GM19324 (cell line): ENCODE results near the gene LIPK.

Experiments
- ATAC-seq: cut with Tn5 transposase; IDR thresholded peaks from one replicate; pipeline ENCODE4 v1.9.1; 2021; ENCODE audit warnings: mild to moderate bottlenecking, moderate library complexity; ENCODE audit not compliant: unreplicated experiment, low FRiP score

The LIPK gene

GRCh38 chr10:88781206-88781605 is 75.2 kb downstream of the LIPK start:
- no peak for ATAC-seq

- no peak for ATAC-seq
Measured at GRCh38 chr10:88782222-88782621, 76.2 kb downstream of the LIPK start.

GRCh38 chr10:88783724-88784123 is 77.7 kb downstream of the LIPK start:
- no peak for ATAC-seq

- ATAC-seq: no peak
Measured at GRCh38 chr10:88786032-88786770, 80.2 kb downstream of the LIPK start.

GRCh38 chr10:88787463-88787862 is 81.4 kb downstream of the LIPK start:
- ATAC-seq: no peak

GRCh38 chr10:88788924-88789323 is 82.9 kb downstream of the LIPK start:
- ATAC-seq: no peak

GRCh38 chr10:88791924-88792323 is 85.9 kb downstream of the LIPK start:
- ATAC-seq: no peak

- no peak for ATAC-seq
Measured at GRCh38 chr10:88792661-88793060, 86.6 kb downstream of the LIPK start.

- ATAC-seq: no peak
Measured at GRCh38 chr10:88793712-88794299, 87.8 kb downstream of the LIPK start.

- no peak for ATAC-seq
Measured at GRCh38 chr10:88794731-88795130, 88.7 kb downstream of the LIPK start.

GRCh38 chr10:88800152-88801125 is 94.4 kb downstream of the LIPK start:
- ATAC-seq: no peak
